K562 (cell line): ENCODE measurements around the gene AP1M2. TPM values are rescaled to one million over a fixed set of nuclear protein-coding genes. Genes with fewer than 3 reads are reported as not detected.

ENCODE experiments used
- BCOR ChIP-seq: fragments of 450-650 bp; IDR thresholded peaks from 2 replicates; pipeline ENCODE4 v1.6.1; 2016
- EGR1 ChIP-seq: fragments of 450-650 bp; conservative IDR thresholded peaks from 2 replicates; pipeline ENCODE4 v1.6.1; 2017; ENCODE audit warnings: mild to moderate bottlenecking
- KDM4B ChIP-seq, 2 experiments: fragments of 450-650 bp in 1 of 2; sonication (generic) in 1 of 2; IDR thresholded peaks; 2 replicates each; pipeline ENCODE4 v1.6.1; 2016 to 2017; ENCODE audit warnings: borderline replicate concordance in 2 of 2, antibody characterized with exemption in 1 of 2, low read depth in 1 of 2, mild to moderate bottlenecking in 1 of 2
- KDM5B ChIP-seq: fragments of 200-600 bp; sonication (generic); IDR thresholded peaks from 2 replicates; pipeline ENCODE4 v1.6.1; 2012; ENCODE audit warnings: low read depth, mild to moderate bottlenecking, moderate library complexity, low read length, control low read depth, inconsistent platforms; ENCODE audit not compliant: insufficient replicate concordance
- KLF16 ChIP-seq: IDR thresholded peaks from 2 replicates; pipeline ENCODE4 v1.6.1; 2016; ENCODE audit warnings: antibody characterized with exemption
- MYNN ChIP-seq, 2 experiments: sonication (generic); formaldehyde crosslinking in 1 of 2; IDR thresholded peaks; 2 replicates each; pipeline versions ENCODE4 v1.5.0 to v1.6.1; 2016 to 2020; ENCODE audit warnings: antibody characterized with exemption in 1 of 2, missing genetic modification reagents in 1 of 2
- NR2C2 ChIP-seq, 2 experiments: fragments of 200-800 bp in 1 of 2; sonication (Bioruptor generic) in 1 of 2; sonication (generic) in 1 of 2; formaldehyde crosslinking in 1 of 2; IDR thresholded peaks; 2 replicates each; pipeline versions ENCODE4 v1.6.1 to v1.8.0; 2016 to 2022; ENCODE audit warnings: mild to moderate bottlenecking in 1 of 2, missing compliant biosample characterization in 1 of 2, missing genetic modification characterization in 1 of 2, missing genetic modification reagents in 1 of 2
- POLR2AphosphoS5 ChIP-seq: IDR thresholded peaks from 2 replicates; pipeline ENCODE4 v1.6.1; 2011; ENCODE audit warnings: mild to moderate bottlenecking, low read depth, low read length, moderate library complexity; ENCODE audit not compliant: control insufficient read depth, insufficient read depth
- PTBP1 ChIP-seq: fragments of 200-400 bp; formaldehyde crosslinking; IDR thresholded peaks from 2 replicates; pipeline ENCODE4 v1.6.1; 2017; ENCODE audit warnings: low read depth, low read length
- RCOR1 ChIP-seq, 2 experiments: IDR thresholded peaks; 2 replicates each; pipeline ENCODE4 v1.6.1; 2012; ENCODE audit warnings: low read depth in 2 of 2, low read length in 2 of 2, borderline replicate concordance in 1 of 2, improper control_type of control experiment in 1 of 2
- SIN3A ChIP-seq, 2 experiments: fragments of 150-350 bp in 1 of 2; IDR thresholded peaks; 2 replicates each; pipeline ENCODE4 v1.6.1; 2011 to 2016; ENCODE audit warnings: borderline replicate concordance in 2 of 2, low read depth in 2 of 2, low read length in 2 of 2, mild to moderate bottlenecking in 2 of 2, moderate library complexity in 2 of 2; ENCODE audit not compliant: control insufficient read depth in 1 of 2
- SIN3B ChIP-seq: fragments of 450-650 bp; IDR thresholded peaks from 2 replicates; pipeline ENCODE4 v1.6.1; 2017; ENCODE audit warnings: low read depth, mild to moderate bottlenecking, moderate library complexity
- TBL1XR1 ChIP-seq, 2 experiments: IDR thresholded peaks; 2 replicates each; pipeline ENCODE4 v1.6.1; 2012; ENCODE audit warnings: improper control_type of control experiment in 2 of 2, low read length in 2 of 2, mild to moderate bottlenecking in 1 of 2
- TRIM28 ChIP-seq: fragments of 450-650 bp; IDR thresholded peaks from 2 replicates; pipeline ENCODE4 v1.6.1; 2017
- ZNF274 ChIP-seq: IDR thresholded peaks from 2 replicates; pipeline ENCODE4 v1.6.1; 2011; ENCODE audit warnings: low read depth, mild to moderate bottlenecking, low read length, moderate library complexity, borderline replicate concordance
- polyA plus RNA-seq, 8 experiments: library from polyadenylated mRNA; depleted of rRNA in 4 of 8; stranded (reverse) in 5 of 8; unstranded in 3 of 8; fragments of >200 nt; fragmentation: Nextera tagmentation in 2 of 8; fragmentation: Illumina TruSeq in 1 of 8; extraction: Ambion mirVana in 2 of 8; extraction: Trizol in 1 of 8; gene quantifications; 2 replicates each; pipeline versions ENCODE4 v1.2.1 to v1.2.3, GENCODE V29; 2011 to 2014; ENCODE audit warnings: inconsistent platforms in 1 of 8, missing spikeins in 1 of 8
- total RNA-seq, 7 experiments: library from RNA; depleted of rRNA in 6 of 7; stranded (reverse); fragments of >200 nt in 6 of 7; fragmentation: Illumina TruSeq in 2 of 7; extraction: Trizol in 2 of 7; gene quantifications; 2 replicates each; pipeline versions ENCODE4 v1.2.1 to v1.2.3, GENCODE V29; 2011 to 2021; ENCODE audit warnings: low replicate concordance in 1 of 7
- TF ChIP-seq, protein P1 (sequence below): fragments of 250-450 bp; sonication (Bioruptor Pico); IDR thresholded peaks from 2 replicates; pipeline ENCODE4 v1.4.0; 2020
- TF ChIP-seq, protein P2 (sequence below): sonication (generic); formaldehyde crosslinking; IDR thresholded peaks from 2 replicates; pipeline ENCODE4 v1.8.1; 2023; ENCODE audit warnings: mild to moderate bottlenecking, missing genetic modification reagents

Gene AP1M2
- total and polyA plus RNA-seq, 9 of the 15 experiments (the other 6 are each of a cell fraction or from before 2014, with no cell fraction given), result 0.33 to 1.4 (median 0.89) TPM; not detected in 1

DNA sequence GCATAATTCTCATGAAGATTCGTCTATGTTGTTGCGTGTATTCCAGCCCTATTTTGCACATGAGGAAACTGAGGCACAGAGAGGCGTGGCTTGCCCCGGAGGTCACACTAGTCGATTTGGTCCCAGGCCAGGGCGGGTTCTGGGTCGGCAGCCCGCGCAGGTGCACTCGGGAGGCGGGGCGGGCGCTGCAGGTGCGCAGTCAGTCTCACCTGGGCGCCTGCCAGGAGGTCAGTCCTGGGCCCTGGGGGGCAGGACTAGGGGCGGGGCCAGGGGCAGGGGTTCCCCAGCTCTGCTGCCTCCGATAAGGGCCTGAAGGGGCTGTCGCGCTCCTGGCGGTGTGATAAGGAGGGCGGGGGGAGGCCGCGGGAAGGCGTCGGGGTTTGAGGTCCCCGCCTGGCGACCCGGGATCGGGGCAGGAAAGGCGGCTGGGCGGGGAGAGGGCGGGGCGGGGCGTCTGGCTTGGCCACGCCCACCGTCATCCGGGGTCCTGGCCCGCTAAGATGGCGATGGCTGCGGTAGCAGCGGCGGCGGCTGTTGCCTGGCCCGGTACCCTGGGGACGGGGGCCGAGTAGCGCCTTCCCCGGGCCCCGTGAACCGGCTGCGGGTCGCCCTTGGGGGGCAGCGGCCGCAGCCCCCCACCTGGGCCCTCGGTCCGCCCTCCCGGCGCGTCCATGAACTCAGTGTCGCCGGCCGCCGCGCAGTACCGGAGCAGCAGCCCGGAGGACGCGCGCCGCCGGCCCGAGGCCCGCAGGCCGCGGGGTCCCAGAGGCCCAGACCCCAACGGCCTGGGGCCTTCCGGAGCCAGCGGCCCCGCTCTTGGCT is 43.5 kb downstream of the AP1M2 start, which contains the start of gene ATG4D (continued):
- TF ChIP-seq, protein P1, sequence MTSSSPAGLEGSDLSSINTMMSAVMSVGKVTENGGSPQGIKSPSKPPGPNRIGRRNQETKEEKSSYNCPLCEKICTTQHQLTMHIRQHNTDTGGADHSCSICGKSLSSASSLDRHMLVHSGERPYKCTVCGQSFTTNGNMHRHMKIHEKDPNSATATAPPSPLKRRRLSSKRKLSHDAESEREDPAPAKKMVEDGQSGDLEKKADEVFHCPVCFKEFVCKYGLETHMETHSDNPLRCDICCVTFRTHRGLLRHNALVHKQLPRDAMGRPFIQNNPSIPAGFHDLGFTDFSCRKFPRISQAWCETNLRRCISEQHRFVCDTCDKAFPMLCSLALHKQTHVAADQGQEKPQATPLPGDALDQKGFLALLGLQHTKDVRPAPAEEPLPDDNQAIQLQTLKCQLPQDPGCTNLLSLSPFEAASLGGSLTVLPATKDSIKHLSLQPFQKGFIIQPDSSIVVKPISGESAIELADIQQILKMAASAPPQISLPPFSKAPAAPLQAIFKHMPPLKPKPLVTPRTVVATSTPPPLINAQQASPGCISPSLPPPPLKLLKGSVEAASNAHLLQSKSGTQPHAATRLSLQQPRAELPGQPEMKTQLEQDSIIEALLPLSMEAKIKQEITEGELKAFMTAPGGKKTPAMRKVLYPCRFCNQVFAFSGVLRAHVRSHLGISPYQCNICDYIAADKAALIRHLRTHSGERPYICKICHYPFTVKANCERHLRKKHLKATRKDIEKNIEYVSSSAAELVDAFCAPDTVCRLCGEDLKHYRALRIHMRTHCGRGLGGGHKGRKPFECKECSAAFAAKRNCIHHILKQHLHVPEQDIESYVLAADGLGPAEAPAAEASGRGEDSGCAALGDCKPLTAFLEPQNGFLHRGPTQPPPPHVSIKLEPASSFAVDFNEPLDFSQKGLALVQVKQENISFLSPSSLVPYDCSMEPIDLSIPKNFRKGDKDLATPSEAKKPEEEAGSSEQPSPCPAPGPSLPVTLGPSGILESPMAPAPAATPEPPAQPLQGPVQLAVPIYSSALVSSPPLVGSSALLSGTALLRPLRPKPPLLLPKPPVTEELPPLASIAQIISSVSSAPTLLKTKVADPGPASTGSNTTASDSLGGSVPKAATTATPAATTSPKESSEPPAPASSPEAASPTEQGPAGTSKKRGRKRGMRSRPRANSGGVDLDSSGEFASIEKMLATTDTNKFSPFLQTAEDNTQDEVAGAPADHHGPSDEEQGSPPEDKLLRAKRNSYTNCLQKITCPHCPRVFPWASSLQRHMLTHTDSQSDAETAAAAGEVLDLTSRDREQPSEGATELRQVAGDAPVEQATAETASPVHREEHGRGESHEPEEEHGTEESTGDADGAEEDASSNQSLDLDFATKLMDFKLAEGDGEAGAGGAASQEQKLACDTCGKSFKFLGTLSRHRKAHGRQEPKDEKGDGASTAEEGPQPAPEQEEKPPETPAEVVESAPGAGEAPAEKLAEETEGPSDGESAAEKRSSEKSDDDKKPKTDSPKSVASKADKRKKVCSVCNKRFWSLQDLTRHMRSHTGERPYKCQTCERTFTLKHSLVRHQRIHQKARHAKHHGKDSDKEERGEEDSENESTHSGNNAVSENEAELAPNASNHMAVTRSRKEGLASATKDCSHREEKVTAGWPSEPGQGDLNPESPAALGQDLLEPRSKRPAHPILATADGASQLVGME (CRISPR knock-in tag), result 0 out of 2 replicates have a peak, but pooled peaks have one; percentile 17
- TF ChIP-seq SIN3B (peak; percentile 66; the same call in 1 of the 2 replicates), PTBP1 (0 out of 2 replicates have a peak, but pooled peaks have one; percentile 42), TBL1XR1 (IDR thresholded peaks at IDR 0.05; ENCODE audit: low read length in 2 of 2) (peak in 1 of 2 experiments; percentile 82; a peak in 1 of 4 replicates), KDM5B (peak; percentile 72), KDM4B (IDR thresholded peaks at IDR 0.05; ENCODE audit: borderline replicate concordance in 2 of 2, low read depth in 1 of 2) (0 out of 4 replicates have a peak, but pooled peaks of 1 of the 2 experiments have one; percentile 51), ZNF274 (peak; percentile 60; the same call in 1 of the 2 replicates), POLR2AphosphoS5 (peak; percentile 94), SIN3A (IDR thresholded peaks at IDR 0.05; ENCODE audit: borderline replicate concordance in 2 of 2, control insufficient read depth in 1 of 2, low read depth in 2 of 2, low read length in 2 of 2) (0 out of 4 replicates have a peak, but pooled peaks of 1 of the 2 experiments have one; percentile 38), KLF16 (peak; percentile 92), NR2C2 (CRISPR knock-in tag; IDR thresholded peaks at IDR 0.05) (no peak), NR2C2 (tag; IDR thresholded peaks at IDR 0.05) (peak; percentile 55), RCOR1 (IDR thresholded peaks at IDR 0.05; ENCODE audit: borderline replicate concordance in 1 of 2, low read depth in 2 of 2, low read length in 2 of 2) (peak; percentile 14 to 82; a peak in 3 of 4 replicates), BCOR (peak; percentile 90), EGR1 (0 out of 2 replicates have a peak, but pooled peaks have one; percentile 11), TRIM28 (no peak), MYNN (IDR thresholded peaks at IDR 0.05) (peak; percentile 72), MYNN (CRISPR knock-in tag; IDR thresholded peaks at IDR 0.05) (no peak)
- TF ChIP-seq, protein P2, sequence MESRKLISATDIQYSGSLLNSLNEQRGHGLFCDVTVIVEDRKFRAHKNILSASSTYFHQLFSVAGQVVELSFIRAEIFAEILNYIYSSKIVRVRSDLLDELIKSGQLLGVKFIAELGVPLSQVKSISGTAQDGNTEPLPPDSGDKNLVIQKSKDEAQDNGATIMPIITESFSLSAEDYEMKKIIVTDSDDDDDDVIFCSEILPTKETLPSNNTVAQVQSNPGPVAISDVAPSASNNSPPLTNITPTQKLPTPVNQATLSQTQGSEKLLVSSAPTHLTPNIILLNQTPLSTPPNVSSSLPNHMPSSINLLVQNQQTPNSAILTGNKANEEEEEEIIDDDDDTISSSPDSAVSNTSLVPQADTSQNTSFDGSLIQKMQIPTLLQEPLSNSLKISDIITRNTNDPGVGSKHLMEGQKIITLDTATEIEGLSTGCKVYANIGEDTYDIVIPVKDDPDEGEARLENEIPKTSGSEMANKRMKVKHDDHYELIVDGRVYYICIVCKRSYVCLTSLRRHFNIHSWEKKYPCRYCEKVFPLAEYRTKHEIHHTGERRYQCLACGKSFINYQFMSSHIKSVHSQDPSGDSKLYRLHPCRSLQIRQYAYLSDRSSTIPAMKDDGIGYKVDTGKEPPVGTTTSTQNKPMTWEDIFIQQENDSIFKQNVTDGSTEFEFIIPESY (CRISPR knock-in tag), result peak; percentile 38
